ENCODE measurements around the gene CRYGB.
"Not testable (repeated sequence)": the region's sequence is repeated elsewhere in the genome, so short reads cannot be mapped to it uniquely, and the experiment has no call there.

The CRYGB gene

GRCh38 chr2:208148803-208149202, 2.8 kb upstream of the CRYGB start:
- DNase-seq, result no peak

- no peak for DNase-seq
These were observed 1.8 kb upstream of the CRYGB start for GRCh38 chr2:208147759-208148158.

GRCh38 chr2:208147008-208147407, 1.1 kb upstream of the CRYGB start:
- DNase-seq, result no peak

- DNase-seq, result no peak
These were observed 2.8 kb downstream of the CRYGB start for GRCh38 chr2:208142925-208143799.

- DNase-seq, result peak; percentile 87
These were observed 3.6 kb downstream of the CRYGB start for GRCh38 chr2:208142240-208142924.

GRCh38 chr2:208139447-208139846, 6.5 kb downstream of the CRYGB start:
- DNase-seq, result no peak

- DNase-seq, result not testable (repeated sequence)
These were observed 7.6 kb downstream of the CRYGB start for GRCh38 chr2:208138334-208138733.

GRCh38 chr2:208136716-208137094, 9.3 kb downstream of the CRYGB start:
- no peak for DNase-seq

- DNase-seq, result no peak
These were observed 9.9 kb downstream of the CRYGB start for GRCh38 chr2:208135794-208136715.

GRCh38 chr2:208134928-208135586, 10.9 kb downstream of the CRYGB start:
- DNase-seq, result no peak

GRCh38 chr2:208130712-208131110, 15.2 kb downstream of the CRYGB start:
- DNase-seq, result no peak

GRCh38 chr2:208129744-208130711, 15.9 kb downstream of the CRYGB start, which contains the start of gene CRYGC:
Gene CRYGC, minus strand, starts transcription at chr2:208129828. Its CDS starts 36 bp downstream, at chr2:208129792.
- no peak for DNase-seq

- DNase-seq, result no peak
These were observed 17.8 kb downstream of the CRYGB start for GRCh38 chr2:208128136-208128535.

GRCh38 chr2:208127090-208127489, 18.9 kb downstream of the CRYGB start:
- DNase-seq, result no peak

GRCh38 chr2:208125251-208125650, 20.7 kb downstream of the CRYGB start:
- DNase-seq, result no peak

- not testable (repeated sequence) for DNase-seq
These were observed 21.8 kb downstream of the CRYGB start, which contains the start of gene CRYGD for GRCh38 chr2:208124013-208124715. Gene CRYGD, minus strand, starts transcription at chr2:208124524. Its CDS starts 51 bp downstream, at chr2:208124473.

- no peak for DNase-seq
These were observed 23.7 kb downstream of the CRYGB start for GRCh38 chr2:208122248-208122647.

GRCh38 chr2:208118918-208119317, 27.0 kb downstream of the CRYGB start:
- DNase-seq, result no peak

GRCh38 chr2:208117390-208117789, 28.6 kb downstream of the CRYGB start:
- DNase-seq, result not testable (repeated sequence)

GRCh38 chr2:208112969-208113368, 33.0 kb downstream of the CRYGB start:
- DNase-seq, result no peak

Data from NCI-H1417 treated with DMSO at 0.1 percent for 48 hours (cell line).